SU-DHL-6 (cell line): ENCODE data around the gene DIS3L2.
"Not testable (repeated sequence)": the region's sequence is repeated elsewhere in the genome, so short reads cannot be mapped to it uniquely, and the experiment has no call there.

Source experiments
- H2AFZ ChIP-seq: fragments of 200-600 bp; sonication (generic); 2 replicates; pipeline ENCODE4 v1.6.1; 2014; ENCODE audit warnings: low read depth, mild to moderate bottlenecking, moderate library complexity, mixed read lengths, antibody characterized with exemption, low read length; ENCODE audit not compliant: severe bottlenecking
- H3F3A ChIP-seq: fragments of 200-600 bp; shearing (Covaris generic); 2 replicates; pipeline ENCODE4 v1.6.0; 2016; ENCODE audit warnings: antibody characterized with exemption, mild to moderate bottlenecking; ENCODE audit not compliant: insufficient read depth
- H3K27ac ChIP-seq: fragments of 200-600 bp; sonication (generic); 2 replicates; pipeline ENCODE4 v1.5.1; 2016; ENCODE audit warnings: low read depth, mild to moderate bottlenecking, low read length, moderate library complexity, mixed read lengths
- H3K27me3 ChIP-seq: fragments of 200-600 bp; sonication (generic), shearing (Covaris generic); 2 replicates; pipeline ENCODE4 v1.6.0; 2014; ENCODE audit warnings: mild to moderate bottlenecking, low read length
- H3K36me3 ChIP-seq: fragments of 200-600 bp; sonication (generic); 2 replicates; pipeline ENCODE4 v1.6.1; 2014; ENCODE audit warnings: mild to moderate bottlenecking, low read length, mixed read lengths
- H3K4me2 ChIP-seq: fragments of 300-600, 200-600 bp; shearing (Covaris generic), sonication (generic); 2 replicates; pipeline ENCODE4 v1.6.0; 2014; ENCODE audit warnings: low read length, low read depth, mild to moderate bottlenecking; ENCODE audit not compliant: poor library complexity, severe bottlenecking
- H3K4me3 ChIP-seq: fragments of 200-600 bp; sonication (generic); 2 replicates; pipeline ENCODE4 v1.5.1; 2014; ENCODE audit warnings: antibody characterized with exemption, low read length, mild to moderate bottlenecking, mixed read lengths; ENCODE audit not compliant: insufficient read depth, poor library complexity, severe bottlenecking
- H3K79me2 ChIP-seq: fragments of 200-600 bp; sonication (generic); 2 replicates; pipeline ENCODE4 v1.6.1; 2014; ENCODE audit warnings: mild to moderate bottlenecking, low read length, moderate library complexity; ENCODE audit not compliant: insufficient read depth
- H3K9ac ChIP-seq: fragments of 200-600 bp; sonication (generic); 2 replicates; pipeline ENCODE4 v1.7.0; 2014; ENCODE audit warnings: mild to moderate bottlenecking, low read length
- H3K9me2 ChIP-seq: fragments of 200-600 bp; sonication (generic); replicated peaks from 2 replicates; pipeline ENCODE4 v1.6.1; 2014; ENCODE audit warnings: low read length; ENCODE audit not compliant: insufficient read depth
- H3K9me3 ChIP-seq: fragments of 200-600 bp; sonication (generic); 2 replicates; pipeline ENCODE4 v1.6.1; 2014; ENCODE audit warnings: low read length, mixed read lengths; ENCODE audit not compliant: insufficient read depth
- H4K20me1 ChIP-seq: fragments of 200-600 bp; sonication (generic); 2 replicates; pipeline ENCODE4 v1.6.1; 2014; ENCODE audit warnings: low read depth, mild to moderate bottlenecking, antibody characterized with exemption, low read length, moderate library complexity, mixed read lengths
- EZH2phosphoT487 ChIP-seq: fragments of 200-600 bp; sonication (generic), shearing (Covaris generic); conservative IDR thresholded peaks from 2 replicates; pipeline ENCODE4 v1.6.1; 2018; ENCODE audit warnings: mild to moderate bottlenecking, antibody characterized with exemption, low read length, moderate library complexity, mixed read lengths
- TF ChIP-seq, protein P1 (sequence below): fragments of 200-600 bp; sonication (generic); IDR thresholded peaks from one replicate; pipeline ENCODE4 v1.5.1; 2017; ENCODE audit warnings: antibody characterized with exemption, mild to moderate bottlenecking, low read length, moderate library complexity; ENCODE audit not compliant: insufficient read depth, poor library complexity, severe bottlenecking

The DIS3L2 gene

DNA sequence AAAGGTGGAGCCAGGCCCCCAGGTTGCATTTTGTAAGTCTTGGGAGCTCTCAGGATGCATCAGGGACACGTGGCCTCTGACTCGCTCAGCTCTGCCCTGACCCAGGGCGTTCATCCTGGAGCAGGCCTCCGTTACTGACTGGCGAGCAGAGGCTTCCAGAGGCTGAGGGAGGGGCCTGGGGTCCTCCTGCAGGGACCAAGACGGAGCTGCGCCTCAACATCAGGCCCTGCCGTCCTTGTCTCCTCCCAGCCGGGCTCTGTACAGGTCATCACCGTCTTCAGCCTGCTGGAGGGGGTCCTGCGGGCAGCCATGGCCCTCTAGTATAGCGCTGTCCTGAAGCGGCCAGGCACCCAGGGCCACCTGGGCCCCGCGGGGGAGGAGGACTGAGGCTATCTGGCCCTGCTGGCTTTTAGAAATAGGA, 406.8 kb downstream of the DIS3L2 start:
- H3K79me2 ChIP-seq = no peaks in the 10 kb centered on the region
- no peak overlapping the region for H3K4me2 ChIP-seq
- no peak overlapping the region for H3K27ac ChIP-seq
- H3F3A ChIP-seq = no peaks in the 10 kb centered on the region
- H3K27me3 ChIP-seq = no peaks in the 10 kb centered on the region
- H3K9me2 ChIP-seq = no peaks in the 10 kb centered on the region
- no peak overlapping the region for H3K4me3 ChIP-seq
- H2AFZ ChIP-seq = no peak overlapping the region
- TF ChIP-seq EZH2phosphoT487 = no peak
- TF ChIP-seq, protein P1, sequence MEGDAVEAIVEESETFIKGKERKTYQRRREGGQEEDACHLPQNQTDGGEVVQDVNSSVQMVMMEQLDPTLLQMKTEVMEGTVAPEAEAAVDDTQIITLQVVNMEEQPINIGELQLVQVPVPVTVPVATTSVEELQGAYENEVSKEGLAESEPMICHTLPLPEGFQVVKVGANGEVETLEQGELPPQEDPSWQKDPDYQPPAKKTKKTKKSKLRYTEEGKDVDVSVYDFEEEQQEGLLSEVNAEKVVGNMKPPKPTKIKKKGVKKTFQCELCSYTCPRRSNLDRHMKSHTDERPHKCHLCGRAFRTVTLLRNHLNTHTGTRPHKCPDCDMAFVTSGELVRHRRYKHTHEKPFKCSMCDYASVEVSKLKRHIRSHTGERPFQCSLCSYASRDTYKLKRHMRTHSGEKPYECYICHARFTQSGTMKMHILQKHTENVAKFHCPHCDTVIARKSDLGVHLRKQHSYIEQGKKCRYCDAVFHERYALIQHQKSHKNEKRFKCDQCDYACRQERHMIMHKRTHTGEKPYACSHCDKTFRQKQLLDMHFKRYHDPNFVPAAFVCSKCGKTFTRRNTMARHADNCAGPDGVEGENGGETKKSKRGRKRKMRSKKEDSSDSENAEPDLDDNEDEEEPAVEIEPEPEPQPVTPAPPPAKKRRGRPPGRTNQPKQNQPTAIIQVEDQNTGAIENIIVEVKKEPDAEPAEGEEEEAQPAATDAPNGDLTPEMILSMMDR = no peak
- no peaks in the 10 kb centered on the region for H4K20me1 ChIP-seq
- no peaks in the 10 kb centered on the region for H3K9me3 ChIP-seq
- no peaks in the 10 kb centered on the region for H3K36me3 ChIP-seq
- H3K9ac ChIP-seq = no peak overlapping the region

DNA sequence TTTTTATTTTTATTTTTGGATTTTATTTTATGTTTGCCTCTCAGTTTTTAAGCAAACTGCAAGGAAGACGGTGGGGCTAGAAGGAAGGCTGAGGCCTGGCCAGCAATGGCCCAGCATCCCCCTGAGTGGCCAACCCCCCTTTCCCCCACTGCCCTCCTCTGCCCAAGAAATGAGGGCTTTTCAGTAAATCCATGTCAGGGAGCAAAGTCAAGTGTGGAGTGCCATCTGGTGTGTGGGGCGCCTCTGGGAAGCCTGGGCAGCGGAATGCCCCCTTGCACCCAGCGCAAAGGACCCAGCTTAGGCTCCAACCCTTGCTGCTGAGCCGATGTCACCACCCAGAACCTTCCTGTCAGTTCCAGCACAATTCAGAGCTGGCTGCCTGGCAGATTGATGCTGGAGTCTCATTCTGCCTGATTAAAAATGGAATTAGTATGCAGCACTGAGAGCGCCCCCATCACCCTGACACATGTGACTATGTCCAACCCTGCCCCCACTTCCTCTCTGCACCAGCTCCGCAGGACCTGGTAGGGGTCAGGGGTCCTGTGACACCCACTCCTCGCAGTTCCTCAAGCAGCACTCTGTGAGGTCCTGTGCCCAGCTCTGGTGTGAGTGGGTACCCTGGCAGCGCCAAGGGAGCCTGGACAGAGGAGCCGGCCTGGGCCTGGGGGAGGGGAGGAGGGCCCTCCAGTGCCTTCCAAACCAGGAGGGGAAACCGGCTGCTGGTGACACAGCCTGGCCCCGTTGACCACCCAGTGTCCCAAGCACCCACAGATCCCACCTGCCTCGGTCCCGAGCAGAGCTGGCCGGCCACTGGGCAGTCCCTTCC, 407.8 kb downstream of the DIS3L2 start:
- Histone ChIP-seq H3K4me2 (no peak overlapping the region), H3K36me3 (no peaks in the 10 kb centered on the region), H3K9ac (no peak overlapping the region)

DNA sequence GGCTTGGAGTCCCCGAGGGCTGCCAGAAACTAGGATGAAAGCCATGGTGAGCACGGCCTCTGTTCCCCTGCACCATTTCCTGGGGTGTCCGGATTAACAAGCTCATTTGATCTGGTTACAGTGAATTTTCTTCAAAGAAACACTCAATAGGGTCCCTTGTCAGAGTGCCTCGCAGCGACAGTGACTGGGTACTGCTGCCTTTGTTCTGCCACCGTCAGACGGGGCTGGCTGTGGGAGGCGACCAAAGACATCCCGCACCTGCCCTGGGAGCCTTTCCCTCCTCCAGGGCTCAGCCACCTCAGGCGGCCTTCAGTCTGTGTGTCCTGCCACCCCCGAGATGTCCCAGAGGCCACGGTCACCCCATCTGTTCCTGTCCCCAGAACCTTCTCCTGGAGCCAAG, 408.5 kb downstream of the DIS3L2 start:
- not testable (repeated sequence) for H3K4me3 ChIP-seq, H3K9ac ChIP-seq, H3K27ac ChIP-seq, H3K27me3 ChIP-seq, H3F3A ChIP-seq, H3K36me3 ChIP-seq, H3K4me2 ChIP-seq, H2AFZ ChIP-seq, H3K9me3 ChIP-seq, H4K20me1 ChIP-seq, H3K9me2 ChIP-seq, H3K79me2 ChIP-seq

More for the DNA sequence above, 407.8 kb downstream of the DIS3L2 start:
- no peaks in the 10 kb centered on the region for H3K9me3 ChIP-seq
- H3K9me2 ChIP-seq = no peaks in the 10 kb centered on the region
- no peaks in the 10 kb centered on the region for H3K79me2 ChIP-seq
- no peak for TF ChIP-seq EZH2phosphoT487
- TF ChIP-seq, protein P1 = no peak
- H3K27ac ChIP-seq = no peak overlapping the region
- no peak overlapping the region for H3K4me3 ChIP-seq
- no peaks in the 10 kb centered on the region for H3K27me3 ChIP-seq
- H2AFZ ChIP-seq = no peak overlapping the region
- no peaks in the 10 kb centered on the region for H4K20me1 ChIP-seq
- H3F3A ChIP-seq = no peaks in the 10 kb centered on the region
